MM.1S (cell line): Measurements from ENCODE around the gene ARMC12.
"Not testable (repeated sequence)": the region's sequence is repeated elsewhere in the genome, so short reads cannot be mapped to it uniquely, and the experiment has no call there.

Source experiments
- DNase-seq: peaks from one replicate; pipeline ENCODE4 v3.0.0-alpha.2; 2015
- H2AFZ ChIP-seq: fragments of 300-600 bp; sonication (generic); 2 replicates; pipeline ENCODE4 v1.6.0; 2016; ENCODE audit warnings: antibody characterized with exemption, low read length
- H3F3A ChIP-seq: fragments of 300-600 bp; sonication (generic); 2 replicates; pipeline ENCODE4 v1.6.1; 2016; ENCODE audit warnings: mild to moderate bottlenecking, antibody characterized with exemption, low read length, moderate library complexity, mixed read lengths; ENCODE audit not compliant: insufficient read depth
- H3K27ac ChIP-seq: fragments of 300-600 bp; sonication (generic); 2 replicates; pipeline ENCODE4 v1.5.1; 2016; ENCODE audit warnings: mild to moderate bottlenecking, low read length
- H3K27me3 ChIP-seq: fragments of 300-600 bp; sonication (generic); replicated peaks from 2 replicates; pipeline ENCODE4 v1.6.0; 2016; ENCODE audit warnings: low read length; ENCODE audit not compliant: insufficient read depth
- H3K36me3 ChIP-seq: fragments of 300-600 bp; sonication (generic); replicated peaks from 2 replicates; pipeline ENCODE4 v1.6.1; 2016; ENCODE audit warnings: mild to moderate bottlenecking, low read length, mixed read lengths; ENCODE audit not compliant: insufficient read depth
- H3K4me1 ChIP-seq: fragments of 300-600 bp; sonication (generic); 2 replicates; pipeline ENCODE4 v1.6.1; 2016; ENCODE audit warnings: low read length, mixed read lengths
- H3K4me2 ChIP-seq: fragments of 300-600 bp; sonication (generic); 2 replicates; pipeline ENCODE4 v1.6.0; 2016; ENCODE audit warnings: low read depth, low read length
- H3K4me3 ChIP-seq: fragments of 300-600 bp; sonication (generic); 2 replicates; pipeline ENCODE4 v1.5.1; 2016; ENCODE audit warnings: low read length, mixed read lengths
- H3K79me2 ChIP-seq: fragments of 300-600 bp; sonication (generic); 2 replicates; pipeline ENCODE4 v1.6.1; 2016; ENCODE audit warnings: mixed run types, low read length, mixed read lengths
- H3K9ac ChIP-seq: fragments of 300-600 bp; sonication (generic); 2 replicates; pipeline ENCODE4 v1.6.1; 2016; ENCODE audit warnings: low read length, mixed read lengths
- H3K9me2 ChIP-seq: fragments of 300-600 bp; sonication (generic); replicated peaks from 2 replicates; pipeline ENCODE4 v1.6.1; 2016; ENCODE audit warnings: mild to moderate bottlenecking, low read length, mixed read lengths; ENCODE audit not compliant: insufficient read depth
- H3K9me3 ChIP-seq: fragments of 300-600 bp; sonication (generic); replicated peaks from 2 replicates; pipeline ENCODE4 v1.6.1; 2016; ENCODE audit warnings: mild to moderate bottlenecking, low read length, mixed read lengths; ENCODE audit not compliant: insufficient read depth
- H4K20me1 ChIP-seq: fragments of 300-600 bp; sonication (generic); 2 replicates; pipeline ENCODE4 v1.6.1; 2016; ENCODE audit warnings: mild to moderate bottlenecking, low read length, moderate library complexity, mixed read lengths; ENCODE audit not compliant: insufficient read depth
- CTCF ChIP-seq: fragments of 300-600 bp; sonication (generic); IDR thresholded peaks from 2 replicates; pipeline ENCODE4 v1.5.1; 2016; ENCODE audit warnings: antibody characterized with exemption, low read length, mixed read lengths
- EZH2 ChIP-seq: fragments of 300-600 bp; sonication (generic); optimal IDR thresholded peaks from 2 replicates; pipeline ENCODE3; 2017; ENCODE audit warnings: low read depth, mild to moderate bottlenecking, antibody characterized with exemption, low read length, mixed read lengths
- EZH2phosphoT487 ChIP-seq: fragments of 300-600 bp; sonication (generic); IDR thresholded peaks from 2 replicates; pipeline ENCODE4 v1.6.1; 2018; ENCODE audit warnings: antibody characterized with exemption, low read length

ARMC12 gene

GRCh38 chr6:35690484-35690883 lies 46.3 kb upstream of the ARMC12 start:
- H3K4me3 ChIP-seq = no peak overlapping the region
- no peaks in the 10 kb centered on the region for H3K27me3 ChIP-seq
- no peak overlapping the region for H3K9ac ChIP-seq
- peaks cover 25% of the 10 kb centered on the region for H3K79me2 ChIP-seq
- H3F3A ChIP-seq = peaks cover 8% of the 10 kb centered on the region
- H3K9me3 ChIP-seq = no peaks in the 10 kb centered on the region
- no peak overlapping the region for H2AFZ ChIP-seq
- H4K20me1 ChIP-seq = peaks cover 4% of the 10 kb centered on the region; the same call in 1 of the 2 replicates
- TF ChIP-seq EZH2 = no peak
- H3K9me2 ChIP-seq = no peaks in the 10 kb centered on the region
- no peak overlapping the region for H3K4me2 ChIP-seq
- H3K36me3 ChIP-seq = no peaks in the 10 kb centered on the region
- DNase-seq = no peak
- H3K27ac ChIP-seq = no peak overlapping the region
- H3K4me1 ChIP-seq = peaks cover 4% of the 10 kb centered on the region; the same call in 1 of the 2 replicates

- Histone ChIP-seq H2AFZ (no peak overlapping the region), H3K4me2 (no peak overlapping the region), H3K36me3 (no peaks in the 10 kb centered on the region), H3K27ac (no peak overlapping the region), H3K4me3 (no peak overlapping the region), H3K4me1 (peaks cover 4% of the 10 kb centered on the region; the same call in 1 of the 2 replicates), H3K27me3 (no peaks in the 10 kb centered on the region), H3K9me2 (no peaks in the 10 kb centered on the region), H3K9ac (no peak overlapping the region), H3K9me3 (no peaks in the 10 kb centered on the region), H3F3A (peaks cover 8% of the 10 kb centered on the region), H3K79me2 (peaks cover 19% of the 10 kb centered on the region), H4K20me1 (peaks cover 4% of the 10 kb centered on the region; the same call in 1 of the 2 replicates)
- no peak for DNase-seq
- TF ChIP-seq EZH2 (no peak), CTCF (no peak), EZH2phosphoT487 (no peak)
Measured at GRCh38 chr6:35691027-35691824, 45.6 kb upstream of the ARMC12 start.

GRCh38 chr6:35694462-35694861 lies 42.4 kb upstream of the ARMC12 start:
- TF ChIP-seq CTCF (no peak), EZH2phosphoT487 (no peak), EZH2 (no peak)
- Histone ChIP-seq H3K27ac (no peak overlapping the region), H3K4me1 (no peaks in the 10 kb centered on the region), H3K9ac (no peak overlapping the region), H2AFZ (no peak overlapping the region), H3K4me2 (no peak overlapping the region), H3K79me2 (no peaks in the 10 kb centered on the region), H3K9me2 (no peaks in the 10 kb centered on the region), H3K4me3 (no peak overlapping the region), H4K20me1 (no peaks in the 10 kb centered on the region), H3K36me3 (no peaks in the 10 kb centered on the region), H3K9me3 (no peaks in the 10 kb centered on the region), H3K27me3 (no peaks in the 10 kb centered on the region), H3F3A (no peaks in the 10 kb centered on the region)
- no peak for DNase-seq

GRCh38 chr6:35698430-35698829 lies 38.4 kb upstream of the ARMC12 start:
- H3K79me2 ChIP-seq, H2AFZ ChIP-seq, DNase-seq, H3K4me2 ChIP-seq, H3F3A ChIP-seq, H3K27me3 ChIP-seq, H3K9me2 ChIP-seq, H3K4me1 ChIP-seq, H3K9ac ChIP-seq, H3K36me3 ChIP-seq, H3K27ac ChIP-seq, H4K20me1 ChIP-seq, H3K4me3 ChIP-seq, H3K9me3 ChIP-seq: not testable (repeated sequence)
